GM18502 (cell line): ENCODE data around the gene SYPL2.
A peak's percentile ranks its signal among the peaks of the same experiment; 100 is the strongest.
"Not testable (repeated sequence)": the region's sequence is repeated elsewhere in the genome, so short reads cannot be mapped to it uniquely, and the experiment has no call there.

Experiments used
- ATAC-seq: cut with Tn5 transposase; IDR thresholded peaks from one replicate; pipeline ENCODE4 v1.9.1; 2021; ENCODE audit warnings: mild to moderate bottlenecking; ENCODE audit not compliant: unreplicated experiment, poor library complexity

Gene SYPL2

GRCh38 chr1:109468903-109469302 is 2.6 kb downstream of the SYPL2 start:
- no peak for ATAC-seq

GRCh38 chr1:109470245-109470644 is 3.9 kb downstream of the SYPL2 start:
- ATAC-seq, result no peak

- no peak for ATAC-seq
Observed at GRCh38 chr1:109472779-109473178, 6.4 kb downstream of the SYPL2 start.

- ATAC-seq, result not testable (repeated sequence)
Observed at GRCh38 chr1:109473284-109474057, 7.1 kb downstream of the SYPL2 start.

GRCh38 chr1:109474697-109475096 is 8.4 kb downstream of the SYPL2 start:
- no peak for ATAC-seq

- ATAC-seq, result no peak
Observed at GRCh38 chr1:109475261-109475660, 8.9 kb downstream of the SYPL2 start.

GRCh38 chr1:109476825-109477224 is 10.5 kb downstream of the SYPL2 start:
- no peak for ATAC-seq

- no peak for ATAC-seq
Observed at GRCh38 chr1:109477821-109478220, 11.5 kb downstream of the SYPL2 start.

GRCh38 chr1:109478806-109479205 is 12.5 kb downstream of the SYPL2 start:
- ATAC-seq, result no peak

GRCh38 chr1:109479311-109479710 is 13.0 kb downstream of the SYPL2 start:
- no peak for ATAC-seq

- no peak for ATAC-seq
Observed at GRCh38 chr1:109479901-109480300, 13.6 kb downstream of the SYPL2 start.

GRCh38 chr1:109481646-109482045 is 15.3 kb downstream of the SYPL2 start:
- no peak for ATAC-seq

GRCh38 chr1:109482242-109482641 is 15.9 kb downstream of the SYPL2 start:
- no peak for ATAC-seq

- ATAC-seq, result peak; percentile 17
Observed at GRCh38 chr1:109482791-109483671, 16.7 kb downstream of the SYPL2 start.

- ATAC-seq, result peak; percentile 79
Observed at GRCh38 chr1:109483672-109484518, 17.5 kb downstream of the SYPL2 start, which contains the start of gene ATXN7L2. Gene ATXN7L2 (plus strand): TSS chr1:109483905. CDS start chr1:109483954, 49 bp downstream.

GRCh38 chr1:109484519-109484975 is 18.2 kb downstream of the SYPL2 start:
- peak; percentile 6 for ATAC-seq

- no peak for ATAC-seq
Observed at GRCh38 chr1:109485001-109485400, 18.7 kb downstream of the SYPL2 start.

GRCh38 chr1:109487261-109487660 is 20.9 kb downstream of the SYPL2 start:
- no peak for ATAC-seq

GRCh38 chr1:109488201-109488600 is 21.9 kb downstream of the SYPL2 start:
- no peak for ATAC-seq

- no peak for ATAC-seq
Observed at GRCh38 chr1:109488696-109489095, 22.4 kb downstream of the SYPL2 start.
